AG09309 (cell line): ENCODE data around the gene AHNAK.
"Not testable (repeated sequence)": the region's sequence is repeated elsewhere in the genome, so short reads cannot be mapped to it uniquely, and the experiment has no call there.

Experiments used
- DNase-seq: peaks from one replicate; pipeline ENCODE4 v3.0.0-alpha.2; 2010; ENCODE audit warnings: low read depth
- H3K4me3 ChIP-seq: 2 replicates; pipeline ENCODE4 v1.5.1; 2011; ENCODE audit warnings: mild to moderate bottlenecking, low read depth, low read length, moderate library complexity; ENCODE audit not compliant: control insufficient read depth
- CTCF ChIP-seq: IDR thresholded peaks from 2 replicates; pipeline ENCODE4 v1.5.1; 2011; ENCODE audit warnings: mild to moderate bottlenecking, low read depth, low read length, inconsistent platforms; ENCODE audit not compliant: insufficient read depth, control insufficient read depth; ENCODE audit errors: missing control alignments

Gene AHNAK

GRCh38 chr11:62388999-62389398 lies 157.6 kb downstream of the AHNAK start:
- TF ChIP-seq CTCF = no peak
- H3K4me3 ChIP-seq = no peak overlapping the region
- no peak for DNase-seq

- no peak for DNase-seq
- no peak for TF ChIP-seq CTCF
- no peak overlapping the region for H3K4me3 ChIP-seq
Observed at GRCh38 chr11:62387381-62387780, 159.2 kb downstream of the AHNAK start.

- not testable (repeated sequence) for H3K4me3 ChIP-seq, DNase-seq
Observed at GRCh38 chr11:62386083-62386482, 160.5 kb downstream of the AHNAK start.

GRCh38 chr11:62383822-62384221 lies 162.8 kb downstream of the AHNAK start:
- no peak overlapping the region for H3K4me3 ChIP-seq
- DNase-seq = no peak
- TF ChIP-seq CTCF = no peak
